ENCODE data around the gene MCM3AP.

- TF ChIP-seq CTCF (IDR thresholded peaks at IDR 0.05; ENCODE audit: poor library complexity) (no peak), EZH2 (IDR thresholded peaks at IDR 0.05; ENCODE audit: borderline replicate concordance) (no peak)
These were observed 30.2 kb downstream of the MCM3AP start for GRCh38 chr21:46255166-46255565.

Measured in hepatocyte (in vitro differentiated cells).